A549 (cell line): Measurements from ENCODE around the gene CHRNA1.

Source experiments
- CBX2 ChIP-seq: fragments of 200-600 bp; sonication (generic); IDR thresholded peaks from 2 replicates; pipeline ENCODE4 v1.6.1; 2016; ENCODE audit warnings: low read depth, mild to moderate bottlenecking, borderline replicate concordance
- EP300 ChIP-seq, 2 experiments: fragments of >200 bp; sonication (Bioruptor Twin); formaldehyde crosslinking; IDR thresholded peaks; 2 replicates in 1 of 2; 3 replicates in 1 of 2; pipeline ENCODE4 v1.6.1; 2016 to 2017
- FOXS1 ChIP-seq: fragments of 250-450 bp; sonication (Bioruptor Pico); IDR thresholded peaks from 2 replicates; pipeline ENCODE4 v1.5.0; 2020; ENCODE audit warnings: mild to moderate bottlenecking, moderate library complexity
- GATA3 ChIP-seq: IDR thresholded peaks from 2 replicates; pipeline ENCODE4 v1.6.1; 2012; ENCODE audit warnings: borderline replicate concordance
- HOXA7 ChIP-seq: fragments of 250-450 bp; sonication (Bioruptor Pico); IDR thresholded peaks from 2 replicates; pipeline ENCODE4 v1.5.0; 2020; ENCODE audit warnings: mild to moderate bottlenecking, moderate library complexity
- PHF8 ChIP-seq: fragments of 200-600 bp; sonication (generic); IDR thresholded peaks from 2 replicates; pipeline ENCODE4 v1.6.1; 2016; ENCODE audit warnings: low read depth, mild to moderate bottlenecking, antibody characterized with exemption, moderate library complexity, borderline replicate concordance
- POLR2A ChIP-seq: IDR thresholded peaks from 2 replicates; pipeline ENCODE4 v1.6.1; 2012; ENCODE audit warnings: mild to moderate bottlenecking, low read length
- TF ChIP-seq, protein P1 (sequence below): fragments of >200 bp; sonication (Bioruptor Twin); formaldehyde crosslinking; IDR thresholded peaks from 3 replicates; pipeline ENCODE4 v1.5.1; 2016
- TF ChIP-seq, protein P2 (sequence below): IDR thresholded peaks from 2 replicates; pipeline ENCODE4 v1.6.1; 2012

DNA sequence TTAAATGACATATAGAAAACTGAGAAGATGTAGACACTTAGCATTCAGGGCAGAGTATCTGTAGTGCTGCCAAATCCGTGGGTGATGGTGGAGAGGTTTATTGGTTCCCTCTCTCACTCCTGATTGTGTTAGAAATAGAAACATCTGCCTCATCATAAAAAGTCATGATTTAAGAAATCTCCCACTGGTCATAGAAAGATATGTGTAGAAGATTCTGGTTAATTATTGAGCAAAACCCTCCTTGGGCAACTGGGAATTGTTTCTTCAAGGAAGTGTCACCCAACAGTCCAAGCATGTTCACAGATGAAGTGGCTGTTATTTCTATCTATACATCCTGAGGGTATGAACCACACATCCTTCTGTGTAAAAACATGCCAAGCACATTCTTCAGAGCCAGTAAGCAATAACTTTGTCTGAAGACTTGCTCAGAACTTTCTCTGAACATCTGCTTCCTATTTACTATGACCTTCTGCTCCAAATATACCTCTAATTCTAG, 33.6 kb upstream of the CHRNA1 start:
- TF ChIP-seq, protein P1, sequence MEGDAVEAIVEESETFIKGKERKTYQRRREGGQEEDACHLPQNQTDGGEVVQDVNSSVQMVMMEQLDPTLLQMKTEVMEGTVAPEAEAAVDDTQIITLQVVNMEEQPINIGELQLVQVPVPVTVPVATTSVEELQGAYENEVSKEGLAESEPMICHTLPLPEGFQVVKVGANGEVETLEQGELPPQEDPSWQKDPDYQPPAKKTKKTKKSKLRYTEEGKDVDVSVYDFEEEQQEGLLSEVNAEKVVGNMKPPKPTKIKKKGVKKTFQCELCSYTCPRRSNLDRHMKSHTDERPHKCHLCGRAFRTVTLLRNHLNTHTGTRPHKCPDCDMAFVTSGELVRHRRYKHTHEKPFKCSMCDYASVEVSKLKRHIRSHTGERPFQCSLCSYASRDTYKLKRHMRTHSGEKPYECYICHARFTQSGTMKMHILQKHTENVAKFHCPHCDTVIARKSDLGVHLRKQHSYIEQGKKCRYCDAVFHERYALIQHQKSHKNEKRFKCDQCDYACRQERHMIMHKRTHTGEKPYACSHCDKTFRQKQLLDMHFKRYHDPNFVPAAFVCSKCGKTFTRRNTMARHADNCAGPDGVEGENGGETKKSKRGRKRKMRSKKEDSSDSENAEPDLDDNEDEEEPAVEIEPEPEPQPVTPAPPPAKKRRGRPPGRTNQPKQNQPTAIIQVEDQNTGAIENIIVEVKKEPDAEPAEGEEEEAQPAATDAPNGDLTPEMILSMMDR: no peak
- TF ChIP-seq POLR2A (no peak), GATA3 (no peak), FOXS1 (CRISPR knock-in tag) (no peak), EP300 (IDR thresholded peaks at IDR 0.05) (no peak), CBX2 (no peak), HOXA7 (no peak), PHF8 (no peak)
- TF ChIP-seq, protein P2, sequence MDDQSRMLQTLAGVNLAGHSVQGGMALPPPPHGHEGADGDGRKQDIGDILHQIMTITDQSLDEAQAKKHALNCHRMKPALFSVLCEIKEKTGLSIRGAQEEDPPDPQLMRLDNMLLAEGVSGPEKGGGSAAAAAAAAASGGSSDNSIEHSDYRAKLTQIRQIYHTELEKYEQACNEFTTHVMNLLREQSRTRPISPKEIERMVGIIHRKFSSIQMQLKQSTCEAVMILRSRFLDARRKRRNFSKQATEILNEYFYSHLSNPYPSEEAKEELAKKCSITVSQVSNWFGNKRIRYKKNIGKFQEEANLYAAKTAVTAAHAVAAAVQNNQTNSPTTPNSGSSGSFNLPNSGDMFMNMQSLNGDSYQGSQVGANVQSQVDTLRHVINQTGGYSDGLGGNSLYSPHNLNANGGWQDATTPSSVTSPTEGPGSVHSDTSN: no peak
